Erythroblast (primary cell): ENCODE results near the gene AKR1A1.
"Not testable (repeated sequence)": the region's sequence is repeated elsewhere in the genome, so short reads cannot be mapped to it uniquely, and the experiment has no call there.

Experiments
- GATA1 ChIP-seq: IDR thresholded peaks from 2 replicates; pipeline ENCODE4 v1.6.1; 2011; ENCODE audit warnings: low read depth, mild to moderate bottlenecking, control low read depth, low read length, moderate library complexity
- POLR2A ChIP-seq: IDR thresholded peaks from 2 replicates; pipeline ENCODE4 v1.6.1; 2011; ENCODE audit warnings: mild to moderate bottlenecking, low read length

DNA sequence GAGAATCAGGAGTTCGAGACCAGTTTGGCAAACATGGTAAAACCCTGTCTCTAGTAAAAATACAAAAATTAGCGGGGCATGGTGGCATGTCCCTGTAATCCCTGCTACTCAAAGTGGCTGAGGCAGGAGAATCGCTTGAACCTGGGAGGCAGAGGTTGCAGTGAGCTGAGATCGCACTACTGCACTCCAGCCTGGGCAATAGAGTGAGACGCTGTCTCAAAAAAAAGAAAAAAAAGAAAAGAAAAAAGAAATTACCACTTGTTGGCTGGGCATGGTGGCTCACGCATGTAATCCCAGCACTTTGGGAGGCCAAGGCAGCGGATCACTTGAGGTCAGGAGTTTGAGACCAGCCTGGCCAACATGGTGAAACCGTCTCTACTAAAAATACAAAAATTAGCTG is 46.1 kb downstream of the AKR1A1 start:
- TF ChIP-seq POLR2A, GATA1: not testable (repeated sequence)
